Measurements from ENCODE around the gene NUP37. TPM values are rescaled to one million over a fixed set of nuclear protein-coding genes. Genes with fewer than 3 reads are reported as not detected.

The NUP37 gene
- total and polyA plus RNA-seq, 9 of the 15 experiments (the other 6 are each of a cell fraction or from before 2014, with no cell fraction given) = 72.2 to 429 (median 170) TPM

DNA sequence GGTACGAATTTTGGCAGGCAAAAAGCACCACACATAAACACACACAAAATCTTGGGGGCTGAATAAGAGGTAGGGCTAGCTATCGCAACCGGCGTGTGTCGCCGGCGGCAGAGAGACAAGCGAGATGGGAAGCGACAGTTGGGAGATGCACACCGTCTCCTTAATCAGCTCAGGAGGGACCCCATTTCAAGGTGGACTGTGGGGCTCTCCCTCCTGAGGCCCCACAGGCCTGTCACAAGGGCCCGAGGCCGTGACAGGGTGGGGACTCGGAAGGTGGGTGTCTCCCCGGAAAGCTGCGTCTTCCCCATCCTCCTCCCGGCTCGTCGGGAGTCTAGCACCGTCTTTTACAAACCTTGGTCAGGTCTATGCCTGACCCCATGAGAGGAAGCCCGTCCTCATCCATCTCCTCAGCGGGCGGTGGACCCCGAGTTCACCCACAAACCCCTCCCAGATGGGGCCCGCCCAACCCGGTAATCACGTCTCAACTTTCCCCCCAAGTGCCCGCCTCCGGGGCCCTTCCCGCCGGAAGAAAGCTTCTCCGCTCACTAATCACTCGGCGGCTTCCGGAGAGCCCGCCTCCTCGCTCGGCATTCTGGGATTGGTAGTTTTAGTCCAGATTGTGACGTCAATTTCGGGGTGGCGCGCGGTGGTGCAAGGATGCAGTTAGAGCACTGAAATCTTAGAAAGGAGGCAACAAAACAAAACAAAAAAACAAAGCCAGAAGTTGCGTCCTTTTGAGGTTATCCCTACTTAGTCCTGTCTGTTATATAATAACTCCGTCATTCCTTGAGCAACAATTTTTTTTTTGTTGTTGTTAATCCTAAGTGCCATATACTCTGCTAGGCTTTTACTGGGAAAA, 58.1 kb downstream of the NUP37 start, which contains the start of gene WASHC3 (continued):
- TF ChIP-seq, protein P1, sequence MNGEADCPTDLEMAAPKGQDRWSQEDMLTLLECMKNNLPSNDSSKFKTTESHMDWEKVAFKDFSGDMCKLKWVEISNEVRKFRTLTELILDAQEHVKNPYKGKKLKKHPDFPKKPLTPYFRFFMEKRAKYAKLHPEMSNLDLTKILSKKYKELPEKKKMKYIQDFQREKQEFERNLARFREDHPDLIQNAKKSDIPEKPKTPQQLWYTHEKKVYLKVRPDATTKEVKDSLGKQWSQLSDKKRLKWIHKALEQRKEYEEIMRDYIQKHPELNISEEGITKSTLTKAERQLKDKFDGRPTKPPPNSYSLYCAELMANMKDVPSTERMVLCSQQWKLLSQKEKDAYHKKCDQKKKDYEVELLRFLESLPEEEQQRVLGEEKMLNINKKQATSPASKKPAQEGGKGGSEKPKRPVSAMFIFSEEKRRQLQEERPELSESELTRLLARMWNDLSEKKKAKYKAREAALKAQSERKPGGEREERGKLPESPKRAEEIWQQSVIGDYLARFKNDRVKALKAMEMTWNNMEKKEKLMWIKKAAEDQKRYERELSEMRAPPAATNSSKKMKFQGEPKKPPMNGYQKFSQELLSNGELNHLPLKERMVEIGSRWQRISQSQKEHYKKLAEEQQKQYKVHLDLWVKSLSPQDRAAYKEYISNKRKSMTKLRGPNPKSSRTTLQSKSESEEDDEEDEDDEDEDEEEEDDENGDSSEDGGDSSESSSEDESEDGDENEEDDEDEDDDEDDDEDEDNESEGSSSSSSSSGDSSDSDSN (IDR thresholded peaks at IDR 0.05; ENCODE audit: borderline replicate concordance in 1 of 2, low read depth in 2 of 2, low read length in 2 of 2) = no peak
- TF ChIP-seq ZKSCAN8 (CRISPR knock-in tag; IDR thresholded peaks at IDR 0.05) (no peak), HOXB6 (CRISPR knock-in tag; IDR thresholded peaks at IDR 0.05; ENCODE audit: borderline replicate concordance) (no peak), ETS2 (tag; IDR thresholded peaks at IDR 0.05; ENCODE audit: borderline replicate concordance, poor library complexity, severe bottlenecking) (no peak), IRF2 (CRISPR knock-in tag; IDR thresholded peaks at IDR 0.05) (no peak), GATAD2B (IDR thresholded peaks at IDR 0.05; ENCODE audit: borderline replicate concordance) (no peak), ZNF695 (CRISPR knock-in tag; IDR thresholded peaks at IDR 0.05) (no peak), ARNT (IDR thresholded peaks at IDR 0.05) (no peak), EP400 (IDR thresholded peaks at IDR 0.05) (peak; percentile 27; the same call in 1 of the 2 replicates), PHF20 (IDR thresholded peaks at IDR 0.05; ENCODE audit: partially characterized antibody) (peak; percentile 81), ZNF174 (CRISPR knock-in tag; IDR thresholded peaks at IDR 0.05) (no peak), HMG20A (CRISPR knock-in tag; conservative IDR thresholded peaks at IDR 0.05) (no peak), HEY1 (CRISPR knock-in tag; IDR thresholded peaks at IDR 0.05; ENCODE audit: borderline replicate concordance) (no peak)
- TF ChIP-seq, protein P2, sequence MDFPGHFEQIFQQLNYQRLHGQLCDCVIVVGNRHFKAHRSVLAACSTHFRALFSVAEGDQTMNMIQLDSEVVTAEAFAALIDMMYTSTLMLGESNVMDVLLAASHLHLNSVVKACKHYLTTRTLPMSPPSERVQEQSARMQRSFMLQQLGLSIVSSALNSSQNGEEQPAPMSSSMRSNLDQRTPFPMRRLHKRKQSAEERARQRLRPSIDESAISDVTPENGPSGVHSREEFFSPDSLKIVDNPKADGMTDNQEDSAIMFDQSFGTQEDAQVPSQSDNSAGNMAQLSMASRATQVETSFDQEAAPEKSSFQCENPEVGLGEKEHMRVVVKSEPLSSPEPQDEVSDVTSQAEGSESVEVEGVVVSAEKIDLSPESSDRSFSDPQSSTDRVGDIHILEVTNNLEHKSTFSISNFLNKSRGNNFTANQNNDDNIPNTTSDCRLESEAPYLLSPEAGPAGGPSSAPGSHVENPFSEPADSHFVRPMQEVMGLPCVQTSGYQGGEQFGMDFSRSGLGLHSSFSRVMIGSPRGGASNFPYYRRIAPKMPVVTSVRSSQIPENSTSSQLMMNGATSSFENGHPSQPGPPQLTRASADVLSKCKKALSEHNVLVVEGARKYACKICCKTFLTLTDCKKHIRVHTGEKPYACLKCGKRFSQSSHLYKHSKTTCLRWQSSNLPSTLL (IDR thresholded peaks at IDR 0.05) = no peak
- TF ChIP-seq, protein P3, sequence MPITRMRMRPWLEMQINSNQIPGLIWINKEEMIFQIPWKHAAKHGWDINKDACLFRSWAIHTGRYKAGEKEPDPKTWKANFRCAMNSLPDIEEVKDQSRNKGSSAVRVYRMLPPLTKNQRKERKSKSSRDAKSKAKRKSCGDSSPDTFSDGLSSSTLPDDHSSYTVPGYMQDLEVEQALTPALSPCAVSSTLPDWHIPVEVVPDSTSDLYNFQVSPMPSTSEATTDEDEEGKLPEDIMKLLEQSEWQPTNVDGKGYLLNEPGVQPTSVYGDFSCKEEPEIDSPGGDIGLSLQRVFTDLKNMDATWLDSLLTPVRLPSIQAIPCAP (CRISPR knock-in tag; IDR thresholded peaks at IDR 0.05; ENCODE audit: borderline replicate concordance) = 0 out of 2 replicates have a peak, but pooled peaks have one; percentile 34
- TF ChIP-seq, protein P4, sequence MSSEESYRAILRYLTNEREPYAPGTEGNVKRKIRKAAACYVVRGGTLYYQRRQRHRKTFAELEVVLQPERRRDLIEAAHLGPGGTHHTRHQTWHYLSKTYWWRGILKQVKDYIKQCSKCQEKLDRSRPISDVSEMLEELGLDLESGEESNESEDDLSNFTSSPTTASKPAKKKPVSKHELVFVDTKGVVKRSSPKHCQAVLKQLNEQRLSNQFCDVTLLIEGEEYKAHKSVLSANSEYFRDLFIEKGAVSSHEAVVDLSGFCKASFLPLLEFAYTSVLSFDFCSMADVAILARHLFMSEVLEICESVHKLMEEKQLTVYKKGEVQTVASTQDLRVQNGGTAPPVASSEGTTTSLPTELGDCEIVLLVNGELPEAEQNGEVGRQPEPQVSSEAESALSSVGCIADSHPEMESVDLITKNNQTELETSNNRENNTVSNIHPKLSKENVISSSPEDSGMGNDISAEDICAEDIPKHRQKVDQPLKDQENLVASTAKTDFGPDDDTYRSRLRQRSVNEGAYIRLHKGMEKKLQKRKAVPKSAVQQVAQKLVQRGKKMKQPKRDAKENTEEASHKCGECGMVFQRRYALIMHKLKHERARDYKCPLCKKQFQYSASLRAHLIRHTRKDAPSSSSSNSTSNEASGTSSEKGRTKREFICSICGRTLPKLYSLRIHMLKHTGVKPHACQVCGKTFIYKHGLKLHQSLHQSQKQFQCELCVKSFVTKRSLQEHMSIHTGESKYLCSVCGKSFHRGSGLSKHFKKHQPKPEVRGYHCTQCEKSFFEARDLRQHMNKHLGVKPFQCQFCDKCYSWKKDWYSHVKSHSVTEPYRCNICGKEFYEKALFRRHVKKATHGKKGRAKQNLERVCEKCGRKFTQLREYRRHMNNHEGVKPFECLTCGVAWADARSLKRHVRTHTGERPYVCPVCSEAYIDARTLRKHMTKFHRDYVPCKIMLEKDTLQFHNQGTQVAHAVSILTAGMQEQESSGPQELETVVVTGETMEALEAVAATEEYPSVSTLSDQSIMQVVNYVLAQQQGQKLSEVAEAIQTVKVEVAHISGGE (CRISPR knock-in tag; IDR thresholded peaks at IDR 0.05) = peak in 1 of 3 experiments; percentile 81; a peak in 3 of 6 replicates
